GM18868 (cell line): ENCODE data around the gene DAB2IP.
"Not testable (repeated sequence)": the region's sequence is repeated elsewhere in the genome, so short reads cannot be mapped to it uniquely, and the experiment has no call there.

Source experiments
- ATAC-seq: cut with Tn5 transposase; IDR thresholded peaks from one replicate; pipeline ENCODE4 v1.9.1; 2021; ENCODE audit warnings: mild to moderate bottlenecking, moderate library complexity; ENCODE audit not compliant: unreplicated experiment

DAB2IP gene

GRCh38 chr9:121741228-121741918 is 89.9 kb downstream of the DAB2IP start:
- no peak for ATAC-seq

GRCh38 chr9:121741919-121742283 is 90.5 kb downstream of the DAB2IP start:
- ATAC-seq, result not testable (repeated sequence)

- ATAC-seq, result no peak
Measured at GRCh38 chr9:121742923-121743322, 91.5 kb downstream of the DAB2IP start.

GRCh38 chr9:121743441-121744001 is 92.1 kb downstream of the DAB2IP start:
- ATAC-seq, result no peak

GRCh38 chr9:121744002-121744686 is 92.7 kb downstream of the DAB2IP start:
- peak; percentile 51 for ATAC-seq

GRCh38 chr9:121744687-121745395 is 93.4 kb downstream of the DAB2IP start:
- ATAC-seq, result no peak

GRCh38 chr9:121745396-121745695 is 93.9 kb downstream of the DAB2IP start:
- no peak for ATAC-seq

GRCh38 chr9:121746411-121746810 is 95.0 kb downstream of the DAB2IP start:
- ATAC-seq, result no peak

GRCh38 chr9:121746866-121747265 is 95.4 kb downstream of the DAB2IP start:
- ATAC-seq, result no peak

GRCh38 chr9:121748074-121748473 is 96.6 kb downstream of the DAB2IP start:
- no peak for ATAC-seq

GRCh38 chr9:121748727-121749423 is 97.4 kb downstream of the DAB2IP start:
- ATAC-seq, result no peak

- ATAC-seq, result no peak
Measured at GRCh38 chr9:121749614-121750013, 98.2 kb downstream of the DAB2IP start.

- ATAC-seq, result no peak
Measured at GRCh38 chr9:121750259-121750714, 98.9 kb downstream of the DAB2IP start.

GRCh38 chr9:121750715-121751623 is 99.5 kb downstream of the DAB2IP start:
- ATAC-seq, result no peak

GRCh38 chr9:121751686-121752445 is 100.4 kb downstream of the DAB2IP start:
- ATAC-seq, result no peak

GRCh38 chr9:121752929-121753328 is 101.5 kb downstream of the DAB2IP start:
- no peak for ATAC-seq

- ATAC-seq, result no peak
Measured at GRCh38 chr9:121753802-121754654, 102.6 kb downstream of the DAB2IP start.

- no peak for ATAC-seq
Measured at GRCh38 chr9:121754655-121755436, 103.4 kb downstream of the DAB2IP start.
